GM08714 (cell line): ENCODE results near the gene DNAH2.

Experiments used
- H3K4me3 ChIP-seq: fragments of 200-500 bp; sonication (Bioruptor generic); 2 replicates; pipeline ENCODE4 v1.5.1; 2014; ENCODE audit warnings: mild to moderate bottlenecking, low read length, inconsistent platforms
- ZNF274 ChIP-seq: IDR thresholded peaks from 2 replicates; pipeline ENCODE4 v1.6.1; 2012; ENCODE audit warnings: mild to moderate bottlenecking, low read depth, low read length

The DNAH2 gene

GRCh38 chr17:7818746-7819645 lies 101.5 kb downstream of the DNAH2 start:
- no peak for TF ChIP-seq ZNF274
- no peak overlapping the region for H3K4me3 ChIP-seq

GRCh38 chr17:7820231-7820630 lies 102.7 kb downstream of the DNAH2 start:
- TF ChIP-seq ZNF274: no peak
- no peak overlapping the region for H3K4me3 ChIP-seq

- no peak overlapping the region for H3K4me3 ChIP-seq
- no peak for TF ChIP-seq ZNF274
These were observed 104.6 kb downstream of the DNAH2 start for GRCh38 chr17:7822126-7822525.

- no peak overlapping the region for H3K4me3 ChIP-seq
- no peak for TF ChIP-seq ZNF274
These were observed 106.0 kb downstream of the DNAH2 start for GRCh38 chr17:7823581-7824001.

- no peak for TF ChIP-seq ZNF274
- H3K4me3 ChIP-seq: no peak overlapping the region
These were observed 106.7 kb downstream of the DNAH2 start for GRCh38 chr17:7824021-7824924.

DNA sequence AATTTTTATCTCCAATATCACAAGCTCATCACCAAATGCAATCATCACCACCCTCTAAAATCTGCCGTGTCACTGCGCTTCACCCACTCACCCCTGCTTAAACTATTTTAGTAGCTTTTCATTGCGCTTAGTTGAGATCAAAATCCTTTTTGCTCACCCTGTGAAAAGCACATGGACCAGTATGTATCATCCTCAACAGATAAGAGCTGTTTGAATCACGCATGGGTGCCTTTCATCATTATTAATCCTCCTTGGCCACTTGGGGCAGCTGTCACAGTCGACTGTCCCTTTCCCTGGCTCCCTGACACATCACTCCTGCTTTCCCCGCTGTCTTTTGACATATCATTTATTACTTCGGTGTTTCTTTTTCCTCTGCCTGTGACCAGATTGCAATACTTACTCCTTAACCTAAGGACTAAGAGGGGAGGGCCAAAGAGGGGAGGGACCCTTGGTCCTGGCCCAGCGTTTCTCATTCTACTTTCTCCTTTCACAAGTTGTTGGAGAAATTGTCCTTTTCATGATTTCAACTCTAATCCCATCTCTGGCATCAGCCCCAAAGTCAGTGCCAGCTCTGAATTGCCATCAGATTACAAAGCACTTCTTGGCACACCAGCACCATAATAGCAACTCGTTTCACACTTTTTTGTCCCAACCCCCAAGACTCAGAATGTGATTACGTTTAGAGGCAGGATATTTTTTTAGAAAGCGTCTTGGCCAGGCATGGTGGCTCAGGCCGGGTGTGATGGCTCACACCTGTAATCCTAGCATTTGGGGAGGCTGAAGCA lies 107.9 kb downstream of the DNAH2 start:
- TF ChIP-seq ZNF274: no peak
- H3K4me3 ChIP-seq: no peak overlapping the region

DNA sequence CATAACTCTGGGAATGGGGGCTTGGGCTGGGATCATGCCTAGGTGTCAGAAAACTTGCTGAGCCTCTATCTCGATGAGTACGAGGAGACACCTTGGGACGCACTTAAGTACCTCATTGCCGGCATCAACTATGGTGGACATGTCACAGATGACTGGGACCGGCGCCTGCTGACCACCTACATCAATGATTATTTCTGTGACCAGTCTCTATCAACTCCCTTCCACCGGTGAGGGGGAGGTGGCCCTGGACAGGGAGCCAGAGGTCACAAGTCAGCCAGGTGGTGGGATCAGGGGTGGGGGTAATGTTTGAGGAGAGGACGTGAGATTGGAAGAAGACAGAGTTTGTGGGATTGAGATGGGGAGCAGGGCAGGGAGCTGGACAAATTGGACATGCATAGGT lies 113.1 kb downstream of the DNAH2 start:
- no peak overlapping the region for H3K4me3 ChIP-seq
- TF ChIP-seq ZNF274: no peak

- no peak for TF ChIP-seq ZNF274
- no peak overlapping the region for H3K4me3 ChIP-seq
These were observed 113.7 kb downstream of the DNAH2 start for GRCh38 chr17:7831233-7831632.

GRCh38 chr17:7832431-7832830 lies 114.9 kb downstream of the DNAH2 start:
- H3K4me3 ChIP-seq: no peak overlapping the region
- TF ChIP-seq ZNF274: no peak

DNA sequence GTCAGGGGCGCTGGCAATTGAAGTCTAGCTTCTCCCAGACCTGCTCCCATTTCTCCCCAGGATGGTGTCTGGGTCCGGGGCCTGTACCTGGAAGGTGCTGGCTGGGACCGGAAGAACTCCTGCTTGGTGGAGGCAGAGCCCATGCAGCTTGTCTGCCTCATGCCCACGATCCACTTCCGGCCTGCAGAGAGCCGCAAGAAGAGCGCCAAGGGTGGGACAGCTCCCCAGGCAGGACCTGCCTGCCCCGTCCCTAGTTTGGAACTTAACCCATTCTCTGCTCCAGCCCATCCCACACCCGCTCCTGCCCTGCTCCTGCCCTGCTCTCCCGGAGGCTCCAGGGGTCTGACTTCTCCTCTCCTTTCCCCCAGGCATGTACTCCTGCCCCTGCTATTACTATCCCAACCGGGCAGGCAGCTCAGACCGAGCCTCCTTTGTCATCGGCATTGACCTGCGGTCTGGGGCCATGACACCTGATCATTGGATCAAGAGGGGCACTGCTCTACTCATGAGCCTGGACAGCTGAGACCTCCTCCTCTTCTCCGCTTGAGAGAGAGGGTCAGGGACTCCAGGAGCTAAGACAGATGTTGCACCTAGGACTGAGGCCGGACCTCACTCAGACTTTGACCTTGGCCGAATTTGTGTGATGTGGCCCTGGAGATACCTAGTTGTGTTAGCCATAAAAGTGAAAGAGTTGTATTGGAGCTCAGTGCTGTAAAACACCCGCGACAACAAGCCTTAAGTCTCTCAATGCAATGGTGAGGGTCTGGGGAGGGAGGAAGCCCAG lies 115.7 kb downstream of the DNAH2 start:
- TF ChIP-seq ZNF274: no peak
- no peak overlapping the region for H3K4me3 ChIP-seq

- H3K4me3 ChIP-seq: peak within 1 kb of the TSS; percentile 65
These were observed 116.4 kb downstream of the DNAH2 start, which contains the start of gene KDM6B for GRCh38 chr17:7833795-7834541. Gene KDM6B, plus strand, starts transcription at chr17:7834217. Its CDS starts 11,338 bp downstream, at chr17:7845555.

GRCh38 chr17:7834542-7834956 lies 117.0 kb downstream of the DNAH2 start:
- H3K4me3 ChIP-seq: peak overlapping the region; percentile 65
- no peak for TF ChIP-seq ZNF274

More at GRCh38 chr17:7833795-7834541, 116.4 kb downstream of the DNAH2 start, which contains the start of gene KDM6B:
- no peak for TF ChIP-seq ZNF274
